GM18526 (cell line): ENCODE data around the gene SLA2.

Source experiments
- POLR2A ChIP-seq: IDR thresholded peaks from 3 replicates; pipeline ENCODE4 v1.6.1; 2011; ENCODE audit not compliant: insufficient read length; ENCODE audit errors: extremely low read depth

The SLA2 gene

DNA sequence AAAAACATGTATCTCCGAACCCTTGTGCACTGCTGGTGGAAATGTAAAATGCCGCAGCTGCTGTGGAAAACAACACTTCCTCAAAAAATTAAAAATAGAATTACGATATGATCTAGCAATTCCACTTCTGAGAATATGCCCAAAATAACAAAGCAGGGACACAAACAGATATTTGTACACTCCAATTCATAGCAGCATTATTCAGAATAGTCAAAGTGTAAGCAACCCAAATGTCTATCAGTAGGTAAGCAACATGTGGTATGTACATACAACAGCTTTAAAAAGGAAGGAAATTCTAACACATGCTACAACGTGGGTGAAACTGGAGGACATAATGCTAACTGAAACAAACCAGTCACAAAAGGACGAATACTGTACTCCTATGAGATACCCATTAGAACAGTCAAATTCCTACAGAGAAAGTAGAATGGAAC is 46.1 kb downstream of the SLA2 start:
- no peak for TF ChIP-seq POLR2A

DNA sequence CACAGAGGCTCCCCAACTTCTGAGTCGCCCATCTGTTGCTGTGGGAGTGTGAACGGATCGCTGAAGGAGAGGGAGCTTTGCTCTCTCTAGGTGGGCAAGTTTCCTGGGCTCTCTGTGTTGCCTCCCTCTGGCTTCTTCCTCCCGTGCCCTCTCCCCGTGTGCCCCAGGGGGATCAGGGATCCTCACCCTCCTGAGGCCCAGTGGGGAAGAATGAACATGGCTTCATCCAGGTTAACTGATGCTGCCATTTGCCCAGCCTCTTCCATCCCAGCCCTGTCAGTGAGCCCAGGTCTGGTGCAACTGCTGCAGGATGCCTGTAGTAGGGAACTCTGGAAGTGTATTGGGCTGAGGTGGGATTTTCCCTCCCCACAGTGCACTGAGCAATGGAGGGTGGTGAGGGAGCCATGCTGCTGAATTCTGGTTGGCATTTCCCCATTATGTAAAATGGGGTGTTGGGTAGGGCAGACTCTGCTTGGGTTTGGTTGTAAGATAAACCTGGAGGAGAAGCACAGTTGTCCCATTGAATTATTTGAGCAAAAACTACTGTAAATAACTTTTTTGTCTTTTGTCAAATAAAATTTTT is 52.6 kb downstream of the SLA2 start:
- no peak for TF ChIP-seq POLR2A

GRCh38 chr20:36591854-36592641 is 53.9 kb downstream of the SLA2 start:
- TF ChIP-seq POLR2A: no peak

GRCh38 chr20:36591281-36591680 is 54.7 kb downstream of the SLA2 start:
- no peak for TF ChIP-seq POLR2A

DNA sequence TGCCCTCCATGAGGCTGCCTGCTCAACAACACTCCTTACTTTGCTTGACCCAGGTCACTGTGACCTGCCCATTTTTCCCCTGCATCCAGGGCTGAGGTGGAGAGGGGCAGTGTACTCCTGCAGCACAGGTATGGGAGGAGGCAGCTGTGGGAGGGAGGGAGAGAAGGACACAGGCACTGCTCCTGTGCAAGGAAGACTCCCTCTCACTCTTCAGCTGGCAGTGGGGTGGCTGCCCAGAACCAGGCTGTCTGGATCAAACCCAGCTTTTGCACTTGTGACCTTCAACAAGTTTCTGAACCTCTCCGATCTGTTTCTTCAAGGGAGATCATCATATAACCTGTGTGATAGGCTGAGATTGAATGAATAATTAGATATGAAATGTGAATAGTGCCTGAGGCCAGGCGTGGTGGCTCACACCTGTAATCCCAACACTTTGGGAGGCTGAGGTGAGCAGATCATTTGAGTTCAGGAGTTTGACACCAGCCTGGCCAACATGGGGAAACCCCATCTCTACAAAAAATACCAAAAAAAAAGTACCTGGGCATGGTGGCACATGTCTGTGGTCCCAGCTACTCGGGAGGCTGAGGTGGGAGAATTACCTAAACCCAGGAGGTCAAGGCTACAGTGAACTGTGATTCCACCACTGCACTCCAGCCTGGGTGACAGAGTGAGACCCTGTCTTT is 58.5 kb downstream of the SLA2 start:
- TF ChIP-seq POLR2A: no peak

GRCh38 chr20:36585410-36586125 is 60.4 kb downstream of the SLA2 start:
- TF ChIP-seq POLR2A: no peak

- TF ChIP-seq POLR2A: no peak
Measured at GRCh38 chr20:36584018-36584481, 61.9 kb downstream of the SLA2 start.

- TF ChIP-seq POLR2A: no peak
Measured at GRCh38 chr20:36582821-36583220, 63.2 kb downstream of the SLA2 start.

GRCh38 chr20:36582322-36582721 is 63.7 kb downstream of the SLA2 start:
- TF ChIP-seq POLR2A: no peak

DNA sequence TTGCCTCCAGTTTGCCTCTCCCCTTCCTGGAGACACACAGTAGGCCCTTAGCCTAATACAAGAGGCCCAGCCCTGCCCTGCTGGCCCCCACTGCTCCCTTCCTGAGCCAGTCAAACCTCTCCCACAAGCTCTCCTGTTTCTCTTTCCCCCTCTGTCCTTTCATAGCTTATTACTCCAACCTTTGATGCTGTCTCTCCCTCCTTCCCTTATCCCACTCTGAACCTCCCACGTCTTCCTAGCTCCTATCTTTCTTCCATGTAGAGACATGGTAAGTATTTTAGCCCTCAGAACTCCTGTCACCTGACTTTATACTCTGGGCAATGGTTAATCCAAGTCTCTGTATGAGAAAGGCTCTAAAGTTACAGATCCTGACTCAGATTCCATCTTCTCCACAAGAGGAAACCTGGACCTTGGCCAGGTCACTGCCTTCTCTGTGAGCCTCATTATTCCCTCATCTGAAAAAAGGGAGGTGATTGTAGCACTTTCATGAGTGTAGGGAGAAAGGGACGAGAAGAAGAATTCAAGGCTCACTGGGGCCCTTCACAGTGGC is 65.9 kb downstream of the SLA2 start:
- no peak for TF ChIP-seq POLR2A

- no peak for TF ChIP-seq POLR2A
Measured at GRCh38 chr20:36578356-36579041, 67.5 kb downstream of the SLA2 start.

DNA sequence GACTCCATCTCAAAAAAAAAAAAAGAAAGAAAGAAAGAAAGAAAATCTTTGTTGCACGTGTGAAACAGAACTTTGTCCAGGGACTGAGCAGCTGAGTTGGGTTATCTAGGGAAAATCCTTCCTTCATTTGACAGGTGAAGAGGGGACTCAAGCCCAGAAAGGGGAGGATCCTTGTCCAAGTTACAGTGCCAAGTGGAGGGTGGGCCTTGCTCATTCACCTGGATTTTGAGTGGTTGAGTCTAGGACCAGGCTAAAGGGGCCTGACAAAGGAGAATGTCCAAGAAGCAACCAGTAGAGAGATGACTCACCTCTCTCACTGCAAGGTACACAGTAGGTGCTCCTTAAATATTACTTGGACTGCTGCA is 69.9 kb downstream of the SLA2 start:
- TF ChIP-seq POLR2A: no peak

DNA sequence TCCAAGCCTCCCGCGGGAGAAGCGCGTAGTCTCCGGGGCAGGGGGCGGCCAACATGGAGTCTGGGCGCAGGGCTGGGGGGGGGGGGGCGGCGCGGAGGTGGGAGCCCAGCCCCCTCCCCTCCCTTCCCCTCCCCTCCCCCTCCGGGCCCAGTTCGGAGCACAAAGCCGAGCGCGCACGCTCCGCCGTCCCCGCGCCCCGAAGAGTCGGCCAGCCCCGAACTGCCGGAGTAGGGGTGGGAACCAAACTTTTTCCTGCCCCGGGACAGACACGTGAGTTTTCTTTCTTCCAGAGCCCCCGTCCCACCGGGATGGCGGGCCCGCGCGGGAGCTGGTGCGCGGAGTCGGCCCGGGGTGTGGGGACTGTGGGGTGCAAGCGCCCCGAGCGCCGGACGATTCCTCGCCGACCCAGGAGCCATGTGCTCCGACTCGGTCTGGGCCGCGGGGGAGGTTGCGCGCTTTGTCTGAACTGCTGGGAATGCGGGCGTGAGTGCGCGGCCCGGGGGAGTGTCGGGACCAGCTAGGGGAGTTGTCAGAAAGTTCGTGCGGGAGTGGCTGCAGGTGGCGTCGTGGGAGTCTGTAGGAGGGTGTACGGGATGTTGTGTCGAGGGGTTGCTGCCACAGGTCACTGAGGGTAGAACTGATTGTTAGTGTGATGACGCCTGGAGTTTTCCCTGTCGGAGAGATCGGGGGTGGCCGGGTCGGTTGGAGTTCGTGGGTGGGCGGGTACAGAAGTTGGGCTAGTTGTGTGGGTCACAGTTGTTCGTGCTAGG is 71.4 kb downstream of the SLA2 start:
- peak; percentile 16 for TF ChIP-seq POLR2A

DNA sequence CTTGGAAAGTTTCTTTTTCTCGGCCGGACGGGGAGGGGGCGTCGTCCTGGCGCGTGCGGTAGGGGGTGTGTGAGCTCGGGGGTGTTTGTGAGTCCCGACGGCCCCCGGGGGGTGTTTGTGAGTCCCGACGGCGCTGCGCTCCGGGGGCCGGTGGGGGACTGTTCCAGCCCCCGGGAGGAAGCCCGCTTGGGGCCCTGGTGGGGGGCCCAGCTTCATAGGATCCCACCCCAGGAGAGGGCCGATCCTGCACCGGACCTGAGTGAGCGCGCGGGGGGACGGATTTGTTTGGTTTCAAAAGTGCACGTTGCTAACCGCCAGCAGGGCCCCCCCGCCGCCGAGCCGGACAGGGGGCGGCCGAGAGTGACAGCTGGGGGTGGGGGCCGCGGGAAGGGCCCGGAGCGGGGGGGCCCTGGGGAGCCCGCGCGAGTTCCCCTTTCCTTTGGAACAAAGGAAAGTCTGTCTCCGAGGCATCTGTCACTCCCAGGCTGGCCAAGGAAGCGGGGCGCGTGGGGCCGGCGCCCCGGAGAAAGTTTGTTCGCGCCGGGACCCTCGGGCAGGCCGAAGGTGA is 72.1 kb downstream of the SLA2 start:
- peak; percentile 4 for TF ChIP-seq POLR2A
